Activated CD8-positive, alpha-beta memory T cell treated with anti-CD3 and anti-CD28 coated beads for 48 hours (primary cell): ENCODE measurements around the gene BCAS3.
"Not testable (repeated sequence)": the region's sequence is repeated elsewhere in the genome, so short reads cannot be mapped to it uniquely, and the experiment has no call there.

ENCODE experiments used
- DNase-seq, 3 experiments: peaks; one replicate each; pipeline ENCODE4 v3.0.0-alpha.2; 2020; ENCODE audit warnings: low read depth in 2 of 3, low spot score in 2 of 3

BCAS3 gene

GRCh38 chr17:61414141-61414935 lies 736.7 kb downstream of the BCAS3 start:
- DNase-seq = no peak

- no peak for DNase-seq
Observed at GRCh38 chr17:61414936-61415251, 737.2 kb downstream of the BCAS3 start.

- no peak for DNase-seq
Observed at GRCh38 chr17:61415374-61416210, 737.9 kb downstream of the BCAS3 start.

GRCh38 chr17:61416211-61416539 lies 738.5 kb downstream of the BCAS3 start:
- DNase-seq = no peak

- DNase-seq = peak in 1 of 3 experiments; percentile 33
Observed at GRCh38 chr17:61416540-61417363, 739.1 kb downstream of the BCAS3 start.

GRCh38 chr17:61418449-61418848 lies 740.8 kb downstream of the BCAS3 start:
- DNase-seq = no peak

GRCh38 chr17:61419496-61420046 lies 741.9 kb downstream of the BCAS3 start:
- DNase-seq = no peak

- no peak for DNase-seq
Observed at GRCh38 chr17:61420052-61420451, 742.4 kb downstream of the BCAS3 start.

- DNase-seq = no peak
Observed at GRCh38 chr17:61420745-61421398, 743.2 kb downstream of the BCAS3 start.

GRCh38 chr17:61421460-61421859 lies 743.8 kb downstream of the BCAS3 start:
- no peak for DNase-seq

GRCh38 chr17:61422116-61422799 lies 744.6 kb downstream of the BCAS3 start:
- no peak for DNase-seq

- no peak for DNase-seq
Observed at GRCh38 chr17:61422869-61423268, 745.2 kb downstream of the BCAS3 start.

GRCh38 chr17:61423967-61424649 lies 746.5 kb downstream of the BCAS3 start:
- DNase-seq = no peak

- no peak for DNase-seq
Observed at GRCh38 chr17:61425682-61426481, 748.2 kb downstream of the BCAS3 start.

- DNase-seq = no peak
Observed at GRCh38 chr17:61426482-61427304, 749.0 kb downstream of the BCAS3 start.

GRCh38 chr17:61427567-61427966 lies 749.9 kb downstream of the BCAS3 start:
- no peak for DNase-seq

GRCh38 chr17:61429274-61429673 lies 751.6 kb downstream of the BCAS3 start:
- DNase-seq = no peak

GRCh38 chr17:61429831-61430230 lies 752.2 kb downstream of the BCAS3 start:
- not testable (repeated sequence) for DNase-seq
